ENCODE results near the gene ID4.

Gene ID4

GRCh38 chr6:19836799-19837510, at the start of gene ID4:
TSS of gene ID4 (plus strand) at chr6:19837370. CDS start at chr6:19837755, 385 bp downstream.
- DNase-seq (ENCODE audit: low read depth) = peak; percentile 0

- DNase-seq (ENCODE audit: low read depth) = no peak
Measured at GRCh38 chr6:19788686-19789085, 48.5 kb upstream of the ID4 start.

DNA sequence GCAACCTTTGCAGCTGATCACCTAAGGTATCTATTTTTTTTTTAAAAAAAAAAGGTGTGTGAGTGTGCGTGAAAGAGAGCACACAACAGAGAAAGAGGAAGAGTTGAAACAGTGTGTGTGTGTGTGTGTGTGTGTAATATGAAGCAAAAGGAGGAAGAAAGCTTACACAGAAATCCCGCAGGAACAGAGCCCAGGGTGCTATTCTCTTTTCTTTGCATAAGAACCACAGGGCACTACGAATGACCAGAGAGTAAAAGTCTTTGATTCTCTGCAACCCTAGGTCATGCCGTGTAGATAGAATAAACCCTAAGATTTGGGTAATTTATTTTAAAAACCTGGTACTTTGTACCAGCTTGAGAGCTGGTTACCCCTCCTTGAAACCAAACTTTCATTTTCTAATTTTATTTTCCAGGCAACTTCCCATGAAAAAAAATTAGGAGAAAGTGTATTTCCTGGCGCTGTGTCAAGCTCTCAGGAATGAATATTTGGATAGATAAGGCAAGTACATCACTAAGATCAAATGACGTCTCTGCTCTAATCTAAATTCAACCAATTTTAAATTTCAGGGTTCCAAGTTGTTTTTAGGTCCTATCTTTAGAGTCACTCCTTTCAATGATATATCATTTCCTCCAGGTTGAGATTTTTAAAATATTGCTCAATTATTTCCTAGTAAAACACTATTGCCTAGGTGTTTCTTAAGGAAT, 47.9 kb upstream of the ID4 start:
- no peak for DNase-seq (ENCODE audit: low read depth)

DNA sequence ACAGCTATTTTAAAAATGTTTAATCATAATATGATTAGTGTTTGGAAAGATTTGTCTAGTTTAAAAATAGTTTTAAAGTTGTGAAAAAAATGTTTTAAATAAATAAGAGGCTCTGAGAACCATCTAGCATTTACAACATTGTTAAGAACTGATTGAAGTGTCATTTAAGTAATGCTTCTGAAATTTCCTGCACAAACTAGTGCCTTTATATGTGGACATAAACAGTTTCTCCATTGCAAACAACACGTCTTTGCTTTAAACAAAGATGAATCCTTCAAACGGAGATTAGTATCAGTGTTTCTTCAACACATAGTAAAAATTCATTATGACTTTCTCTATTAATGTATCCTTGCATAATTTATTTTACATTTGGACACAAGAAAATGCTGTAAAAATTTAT, 45.9 kb upstream of the ID4 start:
- no peak for DNase-seq (ENCODE audit: low read depth)

DNA sequence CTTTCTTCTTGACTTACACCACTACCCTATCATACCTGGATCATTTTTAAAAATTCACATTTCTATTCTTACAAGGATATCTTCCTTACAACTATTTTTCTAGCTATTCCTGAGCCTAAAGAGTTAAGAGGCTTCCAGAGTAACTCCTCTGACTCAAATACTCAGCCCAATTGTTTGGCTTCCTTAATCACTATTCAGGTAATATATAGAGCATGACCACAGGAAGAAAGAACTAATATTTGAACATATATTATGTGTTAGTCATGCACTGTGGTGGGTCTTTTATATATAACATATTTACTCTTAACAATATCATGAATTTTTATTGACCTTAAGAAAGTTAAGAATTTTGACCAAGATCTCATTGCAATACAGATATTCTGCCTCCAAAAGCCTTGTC, 42.0 kb upstream of the ID4 start:
- DNase-seq (ENCODE audit: low read depth) = no peak

DNA sequence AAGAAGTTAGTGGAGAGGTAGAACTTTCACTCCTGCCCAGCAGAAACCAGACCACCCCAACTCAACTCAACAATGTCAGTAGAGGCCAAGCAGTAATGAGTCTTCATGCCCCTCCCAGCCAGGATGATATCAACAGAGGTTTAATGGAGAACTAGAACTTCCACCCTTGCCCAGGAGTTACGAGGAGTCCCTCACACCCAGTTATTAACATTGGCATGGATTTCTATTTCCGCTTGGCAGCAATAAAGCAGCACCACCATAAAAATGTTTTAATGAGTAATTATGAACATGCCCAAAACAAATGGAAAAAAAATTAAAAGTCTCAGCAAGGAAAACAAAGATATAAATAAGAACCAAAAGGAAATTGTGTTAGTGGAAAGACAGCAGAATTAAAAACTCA, 40.7 kb upstream of the ID4 start:
- DNase-seq (ENCODE audit: low read depth) = no peak

GRCh38 chr6:19798362-19798761, 38.8 kb upstream of the ID4 start:
- no peak for DNase-seq (ENCODE audit: low read depth)

- DNase-seq (ENCODE audit: low read depth) = no peak
Measured at GRCh38 chr6:19802656-19803055, 34.5 kb upstream of the ID4 start.

DNA sequence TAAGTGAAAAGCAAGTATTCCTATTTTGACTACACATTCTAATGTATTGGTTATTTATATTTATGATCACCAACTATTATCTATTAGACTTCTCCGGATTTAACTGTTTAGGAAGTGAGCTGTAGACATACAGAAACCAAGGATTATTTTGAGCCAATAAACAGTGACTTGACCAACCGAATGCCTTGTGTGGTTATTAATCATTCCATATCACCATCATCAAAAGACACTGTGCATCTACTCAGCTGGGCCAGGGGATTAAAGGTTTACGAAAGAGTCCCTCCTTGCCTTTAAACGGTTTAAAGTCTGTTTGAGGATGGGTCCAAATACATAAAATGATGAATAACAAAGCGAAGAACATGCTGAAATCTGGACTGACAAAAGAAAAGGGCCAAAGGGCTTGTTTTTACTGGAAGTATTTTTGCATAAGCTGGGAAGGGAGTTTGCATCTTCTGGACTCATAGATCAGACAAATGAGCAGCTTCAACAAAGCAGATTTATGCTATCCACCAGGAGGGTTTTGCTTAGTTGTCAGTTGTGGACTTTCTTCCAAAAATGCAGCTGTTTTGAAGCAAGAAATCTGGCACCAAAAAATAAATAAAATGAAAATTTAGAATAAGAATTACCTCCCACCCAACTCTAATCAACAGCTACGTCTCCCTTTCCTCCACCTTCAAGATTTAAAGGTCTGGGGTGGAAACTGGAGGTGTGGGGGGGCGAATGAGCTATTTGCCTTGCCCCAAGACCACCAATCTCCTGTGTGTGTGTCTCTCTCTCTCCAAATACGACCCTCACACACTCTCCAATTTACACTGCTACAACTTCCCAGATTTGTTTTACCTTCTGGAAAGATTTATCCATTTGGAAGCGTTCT, 33.6 kb upstream of the ID4 start:
- DNase-seq (ENCODE audit: low read depth) = no peak

DNA sequence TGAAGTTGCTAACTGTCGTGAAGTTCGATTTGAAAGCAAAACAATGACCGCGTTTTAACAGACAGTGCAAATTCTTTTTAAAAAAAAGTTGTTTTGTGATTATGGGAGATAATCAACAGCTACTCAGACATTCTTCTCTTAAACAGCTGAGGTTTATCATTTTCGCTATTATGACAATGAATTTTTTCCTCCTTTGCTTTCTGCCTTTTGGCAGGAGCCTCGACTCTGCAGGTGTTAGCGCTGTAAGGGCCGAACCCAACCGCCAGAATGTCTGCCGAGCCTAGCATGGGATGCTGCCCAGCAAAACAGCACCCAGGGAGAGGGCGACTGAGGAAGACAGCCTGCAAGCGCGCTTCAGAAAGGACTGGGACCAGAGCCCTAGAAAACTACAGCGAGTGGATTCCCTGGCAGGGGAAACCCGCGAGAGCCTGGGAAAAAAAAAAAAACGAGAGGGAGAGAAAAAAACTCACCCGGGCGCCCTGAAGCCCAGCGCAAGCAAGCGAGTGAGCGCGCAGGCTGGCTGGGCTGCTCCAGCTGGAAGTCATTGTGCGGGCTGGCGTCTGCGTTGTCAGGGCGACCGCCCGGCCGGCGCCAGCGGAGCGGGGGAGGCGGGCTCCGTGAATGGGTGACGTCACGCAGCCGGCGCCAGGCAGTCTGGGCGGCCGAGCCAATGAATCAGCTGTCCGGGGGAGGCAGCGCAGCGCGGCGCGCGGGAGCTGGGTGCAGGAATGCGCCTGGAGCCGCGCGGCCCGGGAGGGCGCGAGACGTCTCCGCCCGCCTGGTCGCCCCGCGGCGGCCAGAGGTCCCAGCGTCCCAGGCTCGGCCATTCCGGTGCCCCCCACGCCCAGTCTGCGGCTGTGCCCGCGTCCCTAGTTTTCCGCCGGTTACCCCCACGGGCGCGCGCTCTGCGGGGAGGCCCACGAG, 32.7 kb upstream of the ID4 start:
- peak; percentile 55 for DNase-seq (ENCODE audit: low read depth)

DNA sequence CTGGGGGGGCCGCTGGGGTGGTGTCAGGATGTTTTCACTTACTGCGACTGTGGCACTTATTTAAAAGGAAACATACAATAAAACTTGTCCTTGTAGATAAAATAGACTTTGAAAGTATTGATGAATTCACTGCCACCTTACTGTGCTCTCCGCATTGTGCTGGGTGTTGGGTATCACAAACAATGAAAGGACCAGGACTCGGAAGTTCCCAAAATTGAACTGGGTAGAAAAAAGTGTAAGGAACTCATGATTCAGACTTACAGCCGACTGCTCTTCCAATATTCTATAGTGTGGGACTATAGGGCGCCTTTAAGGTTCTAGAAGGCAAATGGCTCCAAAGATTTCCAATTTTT, 32.1 kb upstream of the ID4 start:
- DNase-seq (ENCODE audit: low read depth) = no peak

GRCh38 chr6:19806971-19807396, 30.2 kb upstream of the ID4 start:
- DNase-seq (ENCODE audit: low read depth) = no peak

DNA sequence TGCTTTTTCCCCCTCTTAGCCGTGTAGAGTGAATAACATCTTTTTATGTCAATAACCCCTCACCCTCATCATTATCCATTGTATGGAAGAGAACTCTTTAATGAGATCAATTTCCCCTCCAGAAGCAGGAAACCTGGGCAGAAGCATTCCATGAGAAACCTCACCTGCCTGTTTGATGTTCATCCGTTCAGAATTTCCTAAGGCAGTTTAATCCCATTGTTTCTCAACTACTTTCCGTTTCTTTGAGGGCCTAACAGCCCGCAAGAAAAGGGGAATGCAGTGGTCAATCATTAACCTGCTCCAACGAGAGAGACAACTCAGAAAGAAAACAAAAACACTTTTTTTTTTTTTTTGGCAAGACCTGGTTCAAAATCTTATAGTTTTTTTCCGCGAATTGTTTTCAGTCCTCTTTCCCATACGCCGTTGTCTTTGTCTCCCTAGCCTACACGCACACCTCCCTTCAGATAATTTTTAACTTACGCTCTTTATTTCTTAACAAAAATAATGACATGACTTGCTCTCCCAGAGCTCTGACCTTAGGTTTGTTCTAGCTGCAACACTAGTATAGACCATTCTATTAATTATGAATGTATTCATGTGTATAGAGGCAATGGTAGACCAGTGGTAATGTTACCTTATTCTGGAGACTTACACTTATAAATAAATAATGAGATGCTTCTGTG, 25.6 kb upstream of the ID4 start:
- DNase-seq (ENCODE audit: low read depth) = no peak

DNA sequence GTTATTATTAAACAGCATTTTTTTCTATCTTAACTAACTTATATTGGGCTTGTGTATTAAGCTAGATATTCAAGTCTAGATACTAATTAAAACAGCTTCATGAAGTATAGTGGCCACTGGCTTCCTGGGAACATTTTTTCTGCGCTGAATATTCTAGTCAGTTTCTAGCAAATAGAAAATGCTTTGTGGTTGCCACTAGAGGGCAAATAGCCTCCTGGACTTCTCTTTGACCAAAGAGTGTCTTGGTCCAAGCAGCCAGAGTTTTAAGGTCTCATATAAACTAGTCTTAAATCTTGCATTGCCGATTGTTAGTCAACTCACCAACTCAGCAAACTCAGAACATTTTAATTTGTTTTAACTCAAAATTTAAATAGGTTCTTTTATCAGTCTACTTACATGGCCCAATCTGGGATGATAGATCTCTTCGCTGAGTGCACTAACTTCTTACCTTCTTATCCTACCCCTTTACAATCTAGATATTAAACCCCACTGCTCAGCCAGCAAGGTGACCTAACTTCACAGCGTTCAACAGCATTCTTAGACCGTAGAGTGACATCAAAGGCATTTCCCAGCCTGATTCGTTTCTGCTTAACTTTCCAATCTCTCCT, 24.6 kb upstream of the ID4 start:
- DNase-seq (ENCODE audit: low read depth) = no peak

DNA sequence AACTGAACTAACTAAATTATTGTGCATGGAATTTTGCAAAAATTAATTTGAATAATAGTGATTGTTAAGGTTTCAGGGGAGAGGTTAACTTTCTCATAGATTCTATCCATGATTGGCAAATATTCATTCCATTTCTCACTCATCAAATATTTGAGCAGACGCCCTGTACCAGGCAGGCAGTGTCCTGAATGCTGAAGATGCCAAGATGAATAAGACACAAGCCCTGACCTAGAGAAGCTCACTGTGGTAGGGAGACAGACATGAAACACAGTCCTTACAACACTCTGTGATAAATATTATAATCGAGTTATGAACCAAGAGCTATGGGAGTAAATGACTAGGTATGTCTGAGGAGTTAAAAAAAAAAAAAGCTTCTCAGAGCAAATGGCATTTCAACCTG, 18.4 kb upstream of the ID4 start:
- no peak for DNase-seq (ENCODE audit: low read depth)

GRCh38 chr6:19824058-19824807, 12.9 kb upstream of the ID4 start:
- DNase-seq (ENCODE audit: low read depth) = no peak

DNA sequence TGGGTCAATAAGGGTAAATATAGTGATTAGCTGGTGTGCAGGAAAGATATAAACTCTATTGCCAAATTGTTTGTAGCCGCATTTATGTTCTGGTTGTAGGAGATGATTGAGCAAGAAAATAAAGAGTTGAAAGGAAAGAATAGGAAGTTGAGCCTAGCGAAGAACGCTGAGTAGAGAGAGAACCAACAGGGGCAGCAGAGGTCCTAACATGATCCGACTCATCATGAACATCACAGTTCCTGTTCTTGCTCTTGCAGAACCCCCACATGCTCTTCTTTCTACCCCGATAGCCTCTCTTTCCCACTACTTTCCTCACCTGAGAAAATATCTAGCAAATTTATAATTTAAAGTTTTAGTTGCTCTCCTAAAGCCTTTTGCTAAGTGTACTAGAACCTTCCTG, 9.9 kb upstream of the ID4 start:
- DNase-seq (ENCODE audit: low read depth) = no peak

DNA sequence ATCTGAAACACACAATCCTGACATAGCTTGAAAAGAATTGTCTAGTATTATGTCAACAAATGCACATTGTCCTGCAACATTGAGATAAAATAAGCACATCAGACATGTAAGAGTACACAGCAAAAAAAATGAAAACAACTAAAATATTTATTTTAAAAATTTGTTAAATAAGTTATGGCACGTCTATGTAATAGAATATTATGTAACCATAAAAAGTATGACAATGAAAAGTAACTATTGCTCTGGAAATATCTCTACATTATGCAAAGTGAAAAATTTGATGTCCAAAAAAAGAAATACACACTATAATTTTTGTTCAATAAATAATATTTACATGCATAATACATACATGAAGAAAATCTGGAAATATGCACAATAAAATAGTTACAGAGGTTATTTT, 9.3 kb upstream of the ID4 start:
- DNase-seq (ENCODE audit: low read depth) = no peak

DNA sequence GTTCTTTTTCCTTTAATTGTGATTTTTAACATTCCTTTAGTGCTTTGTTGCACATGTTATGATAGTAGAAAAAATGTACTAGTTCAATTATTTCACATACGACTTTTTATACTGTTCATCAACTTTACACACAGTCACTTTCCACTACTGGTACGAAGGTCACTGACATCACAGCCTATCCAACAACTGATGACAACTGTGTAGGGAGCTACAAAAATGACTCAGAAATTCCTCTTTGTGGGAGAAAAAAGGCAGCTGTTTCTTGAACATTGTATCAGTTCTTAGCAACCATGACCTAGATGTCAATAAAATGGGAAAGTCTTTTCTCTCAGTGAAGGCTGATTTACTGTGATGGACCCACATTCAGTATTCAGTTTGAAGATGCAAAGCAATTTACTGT, 7.0 kb upstream of the ID4 start:
- no peak for DNase-seq (ENCODE audit: low read depth)

- DNase-seq (ENCODE audit: low read depth) = no peak
Measured at GRCh38 chr6:19831358-19831757, 5.8 kb upstream of the ID4 start.
